NCI-H82 treated with DMSO at 0.1 percent for 48 hours (cell line): ENCODE results near the gene NES.

Experiments used
- DNase-seq: peaks from one replicate; lab custom pipeline; 2025; ENCODE audit not compliant: unreplicated experiment; lab: John Stamatoyannopoulos, UW

Gene NES

DNA sequence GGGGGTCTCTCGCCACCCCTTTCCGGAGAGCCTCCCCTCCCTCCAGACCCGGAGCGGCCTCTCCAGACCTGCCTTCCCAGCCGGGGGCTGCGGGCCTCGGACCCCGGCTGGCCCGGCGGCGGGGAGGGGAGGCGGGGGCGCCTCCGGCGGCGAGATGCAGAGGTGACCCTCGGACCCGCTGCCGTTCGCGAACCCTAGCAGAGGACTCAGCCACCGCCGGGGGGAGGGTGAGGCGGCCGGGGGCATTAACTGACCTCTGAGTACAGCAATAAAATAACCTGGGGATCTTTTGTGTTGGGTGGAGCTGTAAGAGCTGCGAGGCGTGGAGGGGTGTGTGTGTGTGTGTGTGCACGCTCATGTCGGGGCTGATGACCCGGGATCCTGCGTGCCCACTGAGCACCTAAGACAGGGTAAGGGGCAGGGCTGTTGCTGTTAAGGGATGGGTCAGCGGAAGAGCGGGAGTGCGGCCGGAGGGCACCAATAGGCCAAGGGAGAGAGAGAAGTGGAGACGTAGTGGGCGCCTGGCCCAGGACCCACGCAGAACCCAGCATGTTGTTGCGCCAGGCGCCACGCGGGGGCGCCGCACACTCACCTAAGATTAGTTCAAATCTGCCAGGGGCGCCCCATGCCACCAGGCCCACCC lies 51.6 kb downstream of the NES start:
- peak; percentile 39 for DNase-seq

DNA sequence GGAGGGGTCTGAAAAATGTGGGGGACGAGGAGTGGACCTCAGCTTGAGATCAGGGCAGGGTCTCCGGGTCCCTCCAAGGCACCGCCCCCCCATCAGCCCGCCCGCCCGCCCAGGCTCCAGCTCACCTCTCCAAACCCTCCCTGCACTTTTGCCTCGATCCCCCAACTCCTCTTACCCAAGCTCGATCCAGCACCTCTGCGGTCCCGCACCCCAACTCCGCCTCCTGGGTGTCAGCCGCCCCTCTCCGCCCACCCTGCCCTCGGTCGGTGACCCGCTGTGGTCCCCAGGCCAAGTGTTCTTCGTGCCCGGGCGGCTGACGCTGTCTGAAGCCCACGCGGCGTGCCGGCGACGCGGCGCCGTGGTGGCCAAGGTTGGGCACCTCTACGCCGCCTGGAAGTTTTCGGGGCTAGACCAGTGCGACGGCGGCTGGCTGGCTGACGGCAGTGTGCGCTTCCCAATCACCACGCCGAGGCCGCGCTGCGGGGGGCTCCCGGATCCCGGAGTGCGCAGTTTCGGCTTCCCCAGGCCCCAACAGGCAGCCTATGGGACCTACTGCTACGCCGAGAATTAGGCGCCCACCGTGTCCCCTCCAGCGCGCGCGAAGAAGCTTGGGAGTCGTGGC lies 52.3 kb downstream of the NES start:
- no peak for DNase-seq

DNA sequence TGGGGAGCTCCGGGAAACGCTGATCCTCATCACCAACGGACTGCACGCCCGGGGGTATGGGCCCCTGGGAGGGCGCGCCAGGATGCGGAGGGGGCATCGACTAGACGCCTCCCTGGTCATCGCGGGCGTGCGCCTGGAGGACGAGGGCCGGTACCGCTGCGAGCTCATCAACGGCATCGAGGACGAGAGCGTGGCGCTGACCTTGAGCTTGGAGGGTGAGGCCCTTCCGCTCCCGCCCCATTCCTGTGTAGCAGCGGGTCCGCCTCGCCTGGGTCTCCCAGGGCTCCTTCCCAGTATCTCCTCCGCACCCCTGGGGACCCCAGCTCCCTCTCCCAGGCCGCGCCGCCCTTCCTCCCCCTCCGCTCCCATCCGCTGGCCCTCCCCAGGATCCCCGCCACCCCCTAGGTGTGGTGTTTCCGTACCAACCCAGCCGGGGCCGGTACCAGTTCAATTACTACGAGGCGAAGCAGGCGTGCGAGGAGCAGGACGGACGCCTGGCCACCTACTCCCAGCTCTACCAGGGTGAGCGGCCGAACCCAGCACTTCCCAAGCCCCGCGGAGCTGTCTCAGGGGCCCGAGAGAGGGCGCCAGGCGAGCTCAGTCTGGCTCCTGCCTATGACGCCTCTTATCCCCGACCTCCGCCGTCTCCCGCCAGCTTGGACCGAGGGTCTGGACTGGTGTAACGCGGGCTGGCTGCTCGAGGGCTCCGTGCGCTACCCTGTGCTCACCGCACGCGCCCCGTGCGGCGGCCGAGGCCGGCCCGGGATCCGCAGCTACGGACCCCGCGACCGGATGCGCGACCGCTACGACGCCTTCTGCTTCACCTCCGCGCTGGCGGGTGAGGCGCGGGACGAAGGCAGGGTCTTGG lies 53.0 kb downstream of the NES start:
- peak; percentile 69 for DNase-seq

DNA sequence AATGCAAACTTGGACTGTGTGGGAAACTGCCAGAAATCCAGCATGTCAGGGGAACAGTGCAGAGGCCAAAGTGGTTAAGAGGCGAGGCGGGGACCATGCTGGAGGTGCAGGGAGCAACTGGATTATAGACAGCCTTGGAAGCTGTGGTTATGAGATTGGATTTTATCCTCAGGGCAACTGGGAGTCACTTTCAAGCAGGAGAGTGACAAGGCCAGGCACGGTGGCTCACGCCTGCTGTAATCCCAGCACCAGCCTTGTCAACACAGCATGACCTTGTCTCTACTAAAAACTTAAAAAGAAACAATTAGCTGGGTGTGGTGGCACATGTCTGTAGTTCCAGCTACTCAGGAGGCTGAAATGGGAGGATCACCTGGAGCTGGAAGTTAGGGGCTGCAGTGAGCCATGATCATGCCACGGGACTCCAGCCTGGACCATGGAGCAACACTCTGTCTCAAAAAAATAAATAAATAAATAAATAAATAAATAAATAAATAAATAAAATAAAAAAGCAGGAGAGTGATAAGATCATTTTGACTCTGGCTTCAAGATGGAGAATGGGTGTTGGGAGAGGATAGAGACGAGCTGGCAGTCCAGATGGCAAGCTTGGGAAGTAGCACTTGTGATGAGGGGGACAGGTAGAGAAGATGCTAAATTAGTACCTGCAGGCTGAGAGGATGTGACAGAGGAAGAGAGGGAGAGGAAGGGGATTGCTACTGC lies 54.5 kb downstream of the NES start:
- peak; percentile 61 for DNase-seq

DNA sequence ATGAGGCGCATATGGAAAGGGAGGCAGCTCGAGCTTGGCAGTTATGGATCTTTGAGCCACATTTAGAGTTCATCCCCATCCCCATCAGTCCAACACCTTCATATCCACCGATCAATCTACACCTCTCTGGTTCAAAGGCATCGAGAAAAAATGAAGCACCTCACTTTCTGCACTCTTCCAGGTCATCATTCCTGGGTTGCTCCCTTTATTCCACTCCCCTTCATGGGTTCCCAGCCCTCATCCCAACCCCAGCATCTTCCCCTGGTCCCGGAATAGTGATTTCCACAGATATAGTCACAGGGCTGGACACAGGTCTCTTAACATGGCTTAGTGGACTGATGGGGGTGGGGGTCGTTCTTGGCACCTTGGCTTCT lies 57.6 kb downstream of the NES start:
- no peak for DNase-seq

DNA sequence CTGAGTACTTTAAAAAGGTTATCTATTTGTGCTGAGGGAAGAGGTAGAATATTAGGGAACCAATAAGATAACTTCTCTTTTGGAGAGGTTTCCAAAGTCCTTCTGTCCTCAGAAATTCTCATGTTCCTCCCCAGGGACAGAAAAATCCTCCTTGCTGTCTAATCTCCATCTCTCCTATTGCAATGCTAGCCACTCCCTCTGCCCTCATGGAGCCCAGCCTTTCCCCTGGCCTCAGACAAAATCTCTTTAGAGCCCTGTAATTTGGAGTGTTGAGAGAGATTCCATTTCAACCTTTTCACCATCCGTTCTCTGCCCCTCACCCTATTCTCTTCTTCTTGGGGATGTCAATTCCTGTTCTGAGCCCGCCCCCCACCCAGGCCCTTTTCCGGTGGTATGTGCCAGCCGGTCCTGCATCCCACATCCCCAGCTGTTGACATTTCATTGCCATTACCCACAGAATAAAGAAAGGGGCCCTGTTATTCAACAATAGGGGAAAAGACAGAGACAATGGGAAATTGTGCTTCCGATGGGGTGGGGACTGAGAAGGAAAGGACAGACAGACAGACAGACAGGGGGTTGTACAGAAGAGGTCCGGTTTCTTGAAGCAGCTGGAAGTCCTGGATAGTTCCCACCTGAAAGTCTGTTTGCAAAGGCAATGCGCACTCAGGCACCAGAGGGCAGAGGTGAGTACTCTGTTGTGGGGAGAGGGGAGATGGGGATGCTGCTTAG lies 58.2 kb downstream of the NES start, which contains the start of gene HAPLN2:
TSS of gene HAPLN2 (plus strand) at position 563 of the 729 bp plus-strand sequence. CDS start 4,076 bp downstream, outside the sequence.
- DNase-seq: peak; percentile 79
